ENCODE measurements around the gene PRKCD.

PRKCD gene

GRCh38 chr3:53193466-53194209 is 32.6 kb downstream of the PRKCD start:
- DNase-seq = no peak

GRCh38 chr3:53194210-53195065 is 33.4 kb downstream of the PRKCD start:
- DNase-seq = no peak

- no peak for DNase-seq
Measured at GRCh38 chr3:53195066-53195450, 34.0 kb downstream of the PRKCD start.

- peak; percentile 66 for DNase-seq
Measured at GRCh38 chr3:53195602-53196574, 34.9 kb downstream of the PRKCD start.

- peak; percentile 83 for DNase-seq
Measured at GRCh38 chr3:53196575-53197407, 35.8 kb downstream of the PRKCD start.

GRCh38 chr3:53198256-53198977 is 37.4 kb downstream of the PRKCD start:
- no peak for DNase-seq

GRCh38 chr3:53198996-53199395 is 38.0 kb downstream of the PRKCD start:
- DNase-seq = no peak

GRCh38 chr3:53199834-53200233 is 38.8 kb downstream of the PRKCD start:
- DNase-seq = no peak

GRCh38 chr3:53200501-53201498 is 39.8 kb downstream of the PRKCD start:
- no peak for DNase-seq

GRCh38 chr3:53202331-53203015 is 41.5 kb downstream of the PRKCD start:
- DNase-seq = no peak

- DNase-seq = peak; percentile 73
Measured at GRCh38 chr3:53211706-53212702, 51.0 kb downstream of the PRKCD start.

- DNase-seq = no peak
Measured at GRCh38 chr3:53213276-53213675, 52.3 kb downstream of the PRKCD start.

- no peak for DNase-seq
Measured at GRCh38 chr3:53215816-53216215, 54.8 kb downstream of the PRKCD start.

GRCh38 chr3:53216723-53217122 is 55.7 kb downstream of the PRKCD start:
- DNase-seq = no peak

- no peak for DNase-seq
Measured at GRCh38 chr3:53217175-53217574, 56.2 kb downstream of the PRKCD start.

- peak; percentile 87 for DNase-seq
Measured at GRCh38 chr3:53218131-53218530, 57.1 kb downstream of the PRKCD start.

- DNase-seq = peak; percentile 86
Measured at GRCh38 chr3:53219895-53220483, 59.0 kb downstream of the PRKCD start.

GRCh38 chr3:53221345-53221744 is 60.3 kb downstream of the PRKCD start:
- DNase-seq = no peak

Measured in suppressor macrophage treated with lipopolysaccharide for 4 hours (primary cell).